ENCODE data around the gene ZNF362. TPM values are rescaled to one million over a fixed set of nuclear protein-coding genes. Genes with fewer than 3 reads are reported as not detected.

ZNF362 gene
- polyA plus RNA-seq, 1 experiment, result 9.0 TPM

DNA sequence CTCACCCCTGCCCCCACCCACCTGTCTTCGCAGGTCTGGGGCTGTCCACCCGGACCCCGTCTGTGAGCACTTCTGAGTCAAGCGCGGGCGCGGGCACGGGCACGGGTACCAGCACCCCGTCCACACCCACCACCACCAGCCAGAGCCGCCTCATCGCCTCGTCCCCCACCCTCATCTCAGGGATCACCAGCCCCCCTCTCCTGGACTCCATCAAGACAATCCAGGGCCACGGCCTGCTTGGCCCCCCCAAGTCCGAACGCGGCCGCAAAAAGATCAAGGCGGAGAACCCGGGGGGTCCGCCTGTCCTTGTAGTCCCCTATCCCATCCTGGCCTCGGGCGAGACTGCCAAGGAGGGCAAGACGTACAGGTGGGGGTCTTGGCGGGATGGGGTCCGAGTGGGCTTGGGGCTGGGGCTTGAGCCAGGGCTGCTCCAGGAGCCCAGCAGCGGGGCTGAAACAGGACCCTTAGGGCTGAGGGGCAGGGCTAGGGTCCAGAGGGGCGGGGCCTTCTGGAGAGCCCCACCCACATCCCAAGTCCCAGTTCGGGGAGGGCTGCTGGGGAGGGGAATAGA, 23.9 kb downstream of the ZNF362 start:
- DNase-seq (ENCODE audit: low read depth, low spot score), result no peak
- ChIA-PET POLR2A (no interaction called here), CTCF (interaction anchor here (0.6 kb wide), 1 partner anchor 195 kb away, joined by 4 read pairs; no protein-coding TSS in a partner anchor)
- Histone ChIP-seq H3K4me3 (ENCODE audit: low read depth, low read length) (no peak overlapping the region), H3K27ac (ENCODE audit: low read depth, low read length) (no peak overlapping the region), H3K27me3 (ENCODE audit: control insufficient read depth, insufficient read depth, low read length) (no peaks in the 10 kb centered on the region), H3K9me3 (ENCODE audit: control insufficient read depth, insufficient read depth, low read length) (no peaks in the 10 kb centered on the region; the same call in 1 of the 2 replicates)
- TF ChIP-seq, protein P1, sequence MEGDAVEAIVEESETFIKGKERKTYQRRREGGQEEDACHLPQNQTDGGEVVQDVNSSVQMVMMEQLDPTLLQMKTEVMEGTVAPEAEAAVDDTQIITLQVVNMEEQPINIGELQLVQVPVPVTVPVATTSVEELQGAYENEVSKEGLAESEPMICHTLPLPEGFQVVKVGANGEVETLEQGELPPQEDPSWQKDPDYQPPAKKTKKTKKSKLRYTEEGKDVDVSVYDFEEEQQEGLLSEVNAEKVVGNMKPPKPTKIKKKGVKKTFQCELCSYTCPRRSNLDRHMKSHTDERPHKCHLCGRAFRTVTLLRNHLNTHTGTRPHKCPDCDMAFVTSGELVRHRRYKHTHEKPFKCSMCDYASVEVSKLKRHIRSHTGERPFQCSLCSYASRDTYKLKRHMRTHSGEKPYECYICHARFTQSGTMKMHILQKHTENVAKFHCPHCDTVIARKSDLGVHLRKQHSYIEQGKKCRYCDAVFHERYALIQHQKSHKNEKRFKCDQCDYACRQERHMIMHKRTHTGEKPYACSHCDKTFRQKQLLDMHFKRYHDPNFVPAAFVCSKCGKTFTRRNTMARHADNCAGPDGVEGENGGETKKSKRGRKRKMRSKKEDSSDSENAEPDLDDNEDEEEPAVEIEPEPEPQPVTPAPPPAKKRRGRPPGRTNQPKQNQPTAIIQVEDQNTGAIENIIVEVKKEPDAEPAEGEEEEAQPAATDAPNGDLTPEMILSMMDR (IDR thresholded peaks at IDR 0.05; ENCODE audit: low read depth, low read length), result no peak

DNA sequence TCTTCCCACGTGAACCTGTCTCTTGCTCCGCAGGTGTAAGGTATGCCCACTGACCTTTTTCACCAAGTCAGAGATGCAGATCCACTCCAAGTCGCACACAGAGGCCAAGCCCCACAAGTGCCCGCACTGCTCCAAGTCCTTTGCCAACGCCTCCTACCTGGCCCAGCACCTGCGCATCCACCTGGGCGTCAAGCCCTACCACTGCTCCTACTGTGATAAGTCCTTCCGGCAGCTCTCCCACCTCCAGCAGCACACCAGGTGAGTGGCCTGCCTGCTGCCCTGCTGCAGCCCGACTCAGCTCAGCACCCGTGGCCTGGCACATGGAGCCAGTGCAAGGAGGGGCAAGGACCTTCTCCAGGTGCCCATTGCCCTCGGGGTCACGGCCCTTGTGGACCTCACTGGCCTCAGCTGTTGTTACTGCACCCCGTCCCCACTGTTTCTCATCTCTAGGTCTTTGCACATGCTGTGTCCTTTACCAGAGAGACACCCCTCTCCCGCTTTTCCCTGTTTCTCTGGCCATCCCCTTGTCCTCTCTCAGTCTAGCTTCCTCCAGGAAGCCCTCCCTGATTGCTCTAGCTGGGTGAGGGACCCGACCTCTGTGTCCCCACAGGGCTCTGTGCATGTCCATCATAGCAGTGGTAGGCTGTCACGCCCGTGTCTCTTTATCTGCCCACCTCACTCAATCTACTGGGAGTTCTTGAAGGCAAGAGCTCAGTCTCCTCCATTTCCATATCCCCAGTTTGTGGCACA, 25.4 kb downstream of the ZNF362 start:
- no peak overlapping the region for H3K27ac ChIP-seq (ENCODE audit: low read depth, low read length)
- no peaks in the 10 kb centered on the region for H3K27me3 ChIP-seq (ENCODE audit: control insufficient read depth, insufficient read depth, low read length)
- no peak for DNase-seq (ENCODE audit: low read depth, low spot score)
- ChIA-PET CTCF (interaction anchor here (1.0 kb wide), 1 partner anchor 14 kb away, joined by 3 read pairs; no protein-coding TSS in a partner anchor), POLR2A (no interaction called here)
- H3K4me3 ChIP-seq (ENCODE audit: low read depth, low read length), result no peak overlapping the region
- TF ChIP-seq, protein P1 (IDR thresholded peaks at IDR 0.05; ENCODE audit: low read depth, low read length), result no peak
- no peaks in the 10 kb centered on the region; the same call in 1 of the 2 replicates for H3K9me3 ChIP-seq (ENCODE audit: control insufficient read depth, insufficient read depth, low read length)

DNA sequence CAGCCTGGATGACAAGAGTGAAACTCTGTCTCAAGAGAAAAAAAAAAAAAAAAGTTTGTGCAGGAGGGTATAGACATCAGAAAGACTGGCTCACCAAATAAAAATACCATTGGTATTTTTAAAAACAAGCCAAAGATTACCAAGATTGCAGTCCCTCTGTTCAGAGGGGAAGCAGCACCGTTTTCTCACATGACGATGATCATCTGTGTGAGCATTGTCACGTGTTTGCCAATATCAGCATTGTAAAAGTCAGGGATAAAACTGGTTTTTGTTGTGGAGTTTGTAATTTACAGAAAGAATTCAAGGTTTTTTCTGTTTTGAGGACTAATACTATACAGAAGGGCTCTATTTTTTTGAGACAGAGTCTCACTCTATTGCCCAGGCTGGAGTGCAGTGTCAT, 26.5 kb downstream of the ZNF362 start:
- CTCF ChIA-PET, result interaction anchor here (1.0 to 4.8 kb wide), 2 partner anchors 13 kb away, joined by 3 to 26 read pairs; no protein-coding TSS in a partner anchor
- DNase-seq (ENCODE audit: low read depth, low spot score), result no peak
- TF ChIP-seq, protein P1 (IDR thresholded peaks at IDR 0.05; ENCODE audit: low read depth, low read length), result no peak
- Histone ChIP-seq H3K27me3 (ENCODE audit: control insufficient read depth, insufficient read depth, low read length) (no peaks in the 10 kb centered on the region), H3K9me3 (ENCODE audit: control insufficient read depth, insufficient read depth, low read length) (no peaks in the 10 kb centered on the region; the same call in 1 of the 2 replicates), H3K27ac (ENCODE audit: low read depth, low read length) (no peak overlapping the region), H3K4me3 (ENCODE audit: low read depth, low read length) (no peak overlapping the region)
- POLR2A ChIA-PET, result no interaction called here

DNA sequence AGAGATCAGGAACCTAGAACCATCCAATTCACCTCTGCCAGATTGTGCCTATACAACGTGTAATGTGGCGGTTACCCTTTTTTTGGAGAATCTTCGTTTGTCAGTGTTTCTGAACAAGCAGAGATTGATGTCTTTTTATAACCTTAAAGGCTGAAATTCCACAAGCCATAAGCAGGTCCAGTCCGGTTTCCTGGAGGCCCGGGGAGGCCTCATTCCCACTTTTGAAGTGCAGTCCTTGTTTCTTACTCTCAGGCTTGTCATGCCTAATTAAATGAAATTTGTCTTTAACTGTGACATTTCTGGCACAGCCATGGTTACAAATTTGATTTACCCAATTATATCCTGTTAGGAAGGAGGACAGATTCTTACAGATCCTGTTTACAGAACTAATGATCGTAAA, 27.8 kb downstream of the ZNF362 start:
- POLR2A ChIA-PET, result no interaction called here
- H3K27ac ChIP-seq (ENCODE audit: low read depth, low read length), result no peak overlapping the region

More for the DNA sequence above, 27.8 kb downstream of the ZNF362 start:
- H3K27me3 ChIP-seq (ENCODE audit: control insufficient read depth, insufficient read depth, low read length), result no peaks in the 10 kb centered on the region
- TF ChIP-seq, protein P1 (IDR thresholded peaks at IDR 0.05; ENCODE audit: low read depth, low read length), result no peak
- H3K4me3 ChIP-seq (ENCODE audit: low read depth, low read length), result no peak overlapping the region
- H3K9me3 ChIP-seq (ENCODE audit: control insufficient read depth, insufficient read depth, low read length), result no peaks in the 10 kb centered on the region; the same call in 1 of the 2 replicates
- CTCF ChIA-PET, result interaction anchor here (0.7 to 4.8 kb wide), 3 partner anchors 12 to 1190 kb away, joined by 3 to 26 read pairs (median 3); no protein-coding TSS in a partner anchor
- DNase-seq (ENCODE audit: low read depth, low spot score), result no peak
